ENCODE data around the gene VPS26B. TPM values are rescaled to one million over a fixed set of nuclear protein-coding genes. Genes with fewer than 3 reads are reported as not detected.
A peak's percentile ranks its signal among the peaks of the same experiment; 100 is the strongest.
"Not testable (repeated sequence)": the region's sequence is repeated elsewhere in the genome, so short reads cannot be mapped to it uniquely, and the experiment has no call there.

The VPS26B gene
- 33.2 TPM for total RNA-seq

DNA sequence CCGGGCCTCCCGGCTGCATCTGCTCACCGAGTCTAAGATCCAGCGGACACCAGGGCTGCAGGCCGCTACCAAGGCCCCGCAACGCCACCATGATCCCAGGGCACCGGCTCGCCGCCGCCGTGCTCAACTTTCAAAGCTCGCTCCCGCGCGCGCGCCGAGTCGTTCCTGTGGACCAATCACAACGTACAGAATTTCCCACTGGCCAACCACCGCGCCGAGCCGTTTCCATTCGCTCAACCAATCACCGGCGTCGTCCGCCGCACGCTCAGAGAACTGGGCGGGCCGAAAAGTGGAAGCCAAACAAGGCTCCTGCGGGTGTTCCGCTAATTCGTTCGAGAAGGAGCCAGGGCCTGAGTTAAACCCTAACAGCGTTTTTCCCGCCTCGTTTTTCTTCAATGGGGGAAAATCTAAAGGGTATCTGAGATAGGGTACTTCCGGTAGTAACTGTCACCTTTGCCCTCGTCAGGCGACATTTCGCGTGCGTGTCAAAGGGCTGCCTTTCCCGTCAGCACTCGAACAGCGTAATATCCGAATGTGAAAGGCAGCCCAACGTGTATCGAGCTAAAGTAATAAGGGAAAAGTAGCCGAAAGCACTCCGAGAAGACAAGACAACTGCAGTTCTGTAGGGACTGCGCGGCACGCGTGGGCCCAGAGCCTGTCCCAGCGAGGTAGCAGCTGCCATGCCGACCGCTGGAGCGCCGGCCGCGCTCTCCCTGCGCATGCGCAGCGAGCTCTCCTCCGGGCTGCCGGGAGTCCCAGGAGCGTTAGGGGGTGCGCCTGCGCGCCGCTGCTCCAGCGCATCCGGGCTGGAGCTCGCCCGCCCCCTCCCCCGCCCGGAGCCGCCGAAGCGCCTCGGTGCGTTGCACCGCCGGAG, at the start of gene VPS26B, which contains the start of gene NCAPD3:
Gene VPS26B, plus strand, starts transcription at position 836 of the 874 bp plus-strand sequence. CDS start 452 bp downstream, outside the sequence.
Gene NCAPD3, minus strand, starts transcription at position 132 of the 874 bp plus-strand sequence. Its CDS starts 41 bp downstream, at position 91.
- peak; percentile 97 for DNase-seq

DNA sequence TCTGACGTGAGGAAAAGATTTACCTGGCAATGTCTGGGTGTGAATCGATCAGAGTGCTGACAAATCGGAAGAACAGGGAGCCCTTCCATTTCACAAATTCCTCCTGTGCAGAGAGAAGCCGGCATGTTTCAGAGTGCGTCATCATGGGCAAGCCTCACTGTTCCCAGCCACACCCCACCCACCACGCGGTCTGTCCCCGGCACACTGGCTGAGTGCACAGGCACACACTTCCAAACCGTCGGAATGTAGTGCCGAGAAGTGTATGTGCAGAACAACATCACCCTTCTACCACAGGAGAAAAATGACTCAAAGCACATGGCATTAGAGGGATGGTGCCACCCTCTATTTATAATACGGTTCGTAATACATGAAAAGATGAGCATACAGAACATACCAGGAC, 48.2 kb upstream of the VPS26B start:
- DNase-seq = no peak

DNA sequence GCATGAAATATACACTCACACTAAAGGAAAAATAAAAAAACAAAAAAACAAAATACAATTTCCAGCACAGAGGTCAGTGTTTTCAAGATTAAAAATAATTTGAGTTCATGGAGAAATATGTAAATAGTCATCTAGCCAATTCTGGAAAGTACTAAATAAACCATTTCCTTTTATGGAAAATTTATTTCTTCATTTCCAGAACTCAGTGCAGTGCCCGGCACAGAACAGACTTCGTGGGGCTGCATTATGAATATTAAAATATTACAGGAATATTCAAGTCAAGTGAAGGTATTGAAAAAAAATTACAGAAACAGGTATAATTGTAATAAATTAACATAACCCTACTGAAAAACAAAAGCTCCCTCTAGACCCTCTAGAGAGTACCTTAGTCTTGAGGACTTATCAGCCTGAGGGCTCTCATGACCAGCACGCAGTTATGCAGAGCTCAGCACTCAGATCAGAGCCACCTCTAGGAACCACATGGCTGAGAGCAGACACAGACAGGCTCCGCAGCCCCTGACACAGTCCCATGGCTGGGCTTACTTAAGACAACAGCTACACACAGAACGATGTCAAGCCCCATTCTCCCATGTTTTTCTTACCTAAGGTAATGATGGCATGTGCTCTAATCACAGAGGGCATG, 46.3 kb upstream of the VPS26B start:
- no peak for DNase-seq

DNA sequence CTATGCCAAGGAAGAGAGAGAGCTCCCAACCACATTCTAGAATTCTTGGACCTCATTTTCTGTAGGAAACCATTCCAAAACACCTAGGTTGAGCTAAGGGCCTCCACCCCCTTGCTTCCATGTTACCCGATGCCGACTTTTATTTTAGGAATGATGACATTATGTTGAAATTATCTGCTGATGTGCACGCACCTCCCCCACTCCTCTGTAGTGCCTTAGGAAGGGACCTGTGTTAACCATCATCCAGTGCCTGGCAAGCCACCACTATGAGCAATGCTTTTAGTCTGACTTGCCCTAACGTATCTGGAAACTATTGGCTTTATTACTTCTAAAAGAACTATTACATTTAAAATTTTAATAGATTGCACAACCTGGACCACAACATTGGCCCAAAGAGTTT, 42.8 kb upstream of the VPS26B start:
- DNase-seq = no peak

DNA sequence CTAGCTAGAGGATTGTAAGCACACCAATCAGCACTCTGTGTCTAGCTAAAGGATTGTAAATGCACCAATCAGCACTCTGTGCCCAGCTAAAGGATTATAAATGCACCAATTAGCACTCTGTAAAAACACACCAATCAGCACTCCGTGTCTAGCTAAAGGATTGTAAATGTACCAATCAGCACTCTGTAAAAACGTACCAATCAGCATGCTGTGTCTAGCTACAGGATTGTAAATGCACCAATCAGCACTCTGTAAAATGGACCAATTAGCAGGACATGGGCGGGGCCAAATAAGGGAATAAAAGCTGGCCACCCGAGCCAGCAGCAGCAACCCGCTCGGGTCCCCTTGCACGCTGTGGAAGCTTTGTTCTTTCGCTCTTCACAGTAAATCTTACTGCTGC, 36.4 kb upstream of the VPS26B start:
- not testable (repeated sequence) for DNase-seq

DNA sequence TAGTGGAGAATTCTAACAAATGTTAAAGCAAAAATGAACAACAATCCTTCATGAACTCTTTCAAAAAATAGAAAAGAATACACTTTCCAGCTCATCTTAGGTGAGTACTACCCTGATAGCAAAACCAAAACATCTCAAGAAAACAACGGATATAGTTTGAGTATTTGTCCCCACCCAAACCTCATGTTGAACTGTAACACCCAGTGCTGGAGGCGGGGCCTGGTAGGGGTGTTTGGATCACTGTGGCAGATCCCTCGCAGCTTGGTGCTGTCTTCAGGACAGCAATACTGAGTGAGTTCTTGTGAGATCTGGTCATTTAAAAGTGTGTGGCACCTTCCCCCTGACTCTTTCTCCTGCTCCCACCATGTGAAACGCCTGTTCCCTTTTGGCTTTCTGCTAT, 27.7 kb upstream of the VPS26B start:
- DNase-seq = no peak

DNA sequence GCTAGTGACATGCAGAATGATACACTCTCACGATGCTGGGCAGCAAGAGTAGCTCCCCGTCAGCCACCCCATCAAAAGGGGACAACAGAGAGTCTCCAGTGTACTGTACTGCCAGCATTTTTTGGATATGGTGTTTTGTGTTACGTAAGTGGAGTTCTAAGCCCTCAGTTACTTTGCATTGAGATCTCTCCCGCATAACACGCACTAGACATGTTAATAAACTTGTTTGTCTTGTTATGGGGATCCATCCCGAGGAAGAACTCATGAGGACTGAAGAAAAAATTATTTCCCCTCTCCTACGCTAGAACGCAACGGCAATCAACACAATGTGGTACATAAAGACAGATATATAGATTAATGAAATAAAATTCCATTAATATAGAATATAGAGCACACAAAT, 24.9 kb upstream of the VPS26B start:
- no peak for DNase-seq

DNA sequence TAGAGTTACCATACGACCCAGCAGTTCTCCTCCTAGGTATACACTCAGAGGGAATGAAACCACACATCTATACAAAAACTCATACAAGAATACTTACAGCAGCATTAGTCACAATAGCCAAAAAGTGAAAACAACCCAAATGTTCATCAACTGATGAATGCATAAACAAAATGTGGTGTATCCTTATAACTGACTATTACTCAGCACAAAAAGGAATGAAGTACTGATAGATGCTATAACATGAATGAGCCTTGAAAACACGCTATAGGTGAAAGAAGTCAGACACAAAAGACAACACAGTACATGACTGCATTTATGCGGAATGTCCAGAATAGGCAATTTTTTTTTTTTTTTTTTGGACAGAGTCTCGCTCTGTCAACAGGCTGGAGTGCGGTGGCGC, 23.8 kb upstream of the VPS26B start:
- no peak for DNase-seq

DNA sequence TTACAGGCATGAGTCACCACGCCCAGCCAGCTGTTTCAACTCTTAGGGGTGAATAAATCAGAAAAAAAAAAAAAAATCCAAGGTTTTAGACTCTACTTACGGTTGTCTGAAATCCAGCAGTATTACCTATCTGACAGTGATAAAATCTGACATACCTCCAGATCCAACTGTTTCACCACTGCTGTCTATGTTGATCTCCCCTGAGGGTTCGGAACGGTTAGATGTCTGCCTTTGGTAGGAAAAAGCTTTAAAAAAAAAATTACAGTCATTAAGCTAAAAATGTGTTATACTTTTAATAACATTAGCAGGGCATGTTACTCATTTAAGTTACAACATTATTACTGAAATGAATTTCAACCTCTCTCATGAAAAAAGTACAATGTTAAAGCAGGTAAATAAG, 21.8 kb upstream of the VPS26B start:
- DNase-seq = no peak

DNA sequence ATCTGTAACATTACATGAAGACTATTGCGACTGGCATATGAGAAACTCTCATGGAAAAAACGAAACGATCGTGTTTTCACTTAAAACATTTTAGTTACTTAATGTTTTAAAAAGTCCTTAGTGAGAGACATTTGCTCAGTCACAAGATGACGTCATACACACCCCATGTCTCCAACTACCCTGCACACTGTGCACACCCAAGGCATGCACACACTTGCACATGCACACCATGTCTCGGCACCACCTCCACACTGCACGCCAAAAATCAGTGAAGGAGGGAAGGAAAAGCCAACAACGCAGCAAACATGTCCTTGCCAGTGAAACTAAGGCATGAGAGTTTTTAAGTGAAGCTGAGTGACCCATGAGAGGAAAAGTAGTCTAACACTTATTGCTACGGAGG, 18.7 kb upstream of the VPS26B start:
- no peak for DNase-seq

DNA sequence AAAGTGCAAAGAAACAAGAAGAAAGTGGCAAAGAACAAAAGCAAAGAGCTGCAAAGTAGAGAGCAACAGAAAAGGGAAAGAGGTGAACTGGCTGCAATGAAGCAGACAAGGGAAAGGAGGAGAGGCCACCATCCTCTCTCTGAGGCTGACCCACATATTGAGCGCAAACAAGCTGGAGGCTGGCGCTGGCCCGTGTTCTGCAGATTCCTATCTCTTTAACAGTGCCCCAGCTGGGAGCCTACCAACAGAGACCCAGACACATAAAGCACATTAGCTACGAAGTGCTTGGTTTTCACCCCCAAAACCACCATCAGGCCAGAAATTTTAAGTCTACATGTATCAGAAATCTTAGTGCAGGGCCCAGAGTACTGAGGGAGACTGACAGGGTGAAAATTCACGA, 18.3 kb upstream of the VPS26B start:
- DNase-seq = no peak

DNA sequence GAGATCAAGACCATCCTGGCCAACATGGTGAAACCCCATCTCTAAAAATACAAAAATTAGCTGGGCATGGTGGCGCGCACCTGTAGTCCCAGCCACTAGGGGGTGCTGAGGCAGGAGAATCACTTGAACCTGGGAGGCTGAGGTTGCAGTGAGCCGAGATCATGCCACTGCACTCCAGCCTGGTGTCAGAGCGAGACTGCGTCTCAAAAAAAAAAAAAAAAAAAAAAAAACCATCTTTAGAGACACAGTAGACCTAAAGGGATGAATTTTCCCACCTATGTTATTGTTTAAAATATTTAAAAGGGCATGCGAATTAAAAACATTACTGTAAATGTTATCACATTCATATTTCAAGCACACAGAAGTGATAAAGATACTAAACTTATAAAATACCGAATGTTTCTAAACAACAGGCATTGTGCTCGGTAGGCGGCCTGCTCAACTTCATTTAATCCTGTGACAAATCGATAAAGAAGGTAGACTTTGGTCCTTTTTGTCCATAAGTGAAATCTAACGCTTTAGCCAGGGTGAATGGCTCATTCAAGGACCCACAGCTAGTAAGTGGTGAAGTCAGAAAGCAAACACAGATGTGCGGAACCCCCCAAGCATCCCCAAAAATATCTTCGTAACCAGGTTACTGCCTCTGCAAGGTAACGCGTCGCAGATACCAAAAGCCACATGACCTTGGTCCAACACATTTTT, 16.8 kb upstream of the VPS26B start:
- DNase-seq = no peak

DNA sequence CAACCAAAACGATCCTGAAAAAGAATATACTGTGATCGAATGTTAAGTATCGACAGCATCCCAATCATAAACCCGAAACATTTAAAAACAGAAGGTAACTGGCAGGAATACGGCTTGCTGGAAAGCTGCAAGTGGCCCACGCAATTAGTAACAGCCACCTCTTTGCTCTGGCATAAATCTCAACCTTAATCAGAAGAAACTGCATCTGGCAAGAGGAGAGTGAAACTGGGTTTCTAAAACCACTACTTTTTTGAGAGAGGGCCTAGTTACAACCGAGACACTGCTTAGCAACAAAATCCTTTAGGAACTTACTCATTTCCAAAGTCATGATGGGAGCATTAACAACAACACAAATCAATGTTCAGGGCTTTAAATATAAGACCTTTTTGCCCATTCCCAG, 8.6 kb upstream of the VPS26B start:
- no peak for DNase-seq

DNA sequence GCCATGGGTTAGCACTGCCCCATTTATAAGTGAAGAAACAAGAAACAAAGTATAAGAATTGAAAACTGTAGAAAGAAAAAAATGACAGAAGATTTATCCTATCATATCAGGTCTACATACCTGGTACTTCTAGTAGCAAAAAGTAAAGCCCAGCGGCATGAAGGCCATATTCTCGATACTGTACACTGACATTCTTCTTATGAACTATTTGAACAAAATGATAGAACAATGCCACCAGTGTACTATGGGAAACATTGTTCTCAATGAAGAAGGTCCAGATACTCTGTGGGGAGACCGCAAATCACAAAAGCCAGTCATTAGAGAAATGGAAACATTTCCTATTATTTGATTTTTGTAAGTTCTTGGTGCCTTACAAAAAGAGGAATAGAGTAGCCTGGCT, 7.7 kb upstream of the VPS26B start:
- DNase-seq = no peak

DNA sequence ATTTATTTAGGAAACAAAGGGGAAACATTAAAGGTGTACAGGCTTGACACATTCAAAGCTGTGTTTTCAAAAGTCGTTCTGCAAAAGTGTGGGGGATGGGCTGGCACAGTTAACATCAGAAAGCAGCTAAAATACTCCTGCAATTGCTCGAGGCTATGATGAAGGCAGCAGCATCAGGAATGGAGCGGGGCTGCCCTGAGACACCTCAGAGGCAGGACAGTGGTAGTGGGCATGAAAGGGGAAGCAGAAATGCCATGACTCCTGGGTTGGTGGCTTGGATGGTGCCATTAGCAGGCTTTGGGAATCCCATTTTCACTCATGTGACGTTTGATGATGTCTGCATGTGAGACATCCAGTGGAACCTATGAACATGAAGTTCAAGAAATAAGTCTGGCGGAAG, 1.4 kb upstream of the VPS26B start:
- DNase-seq = no peak

DNA sequence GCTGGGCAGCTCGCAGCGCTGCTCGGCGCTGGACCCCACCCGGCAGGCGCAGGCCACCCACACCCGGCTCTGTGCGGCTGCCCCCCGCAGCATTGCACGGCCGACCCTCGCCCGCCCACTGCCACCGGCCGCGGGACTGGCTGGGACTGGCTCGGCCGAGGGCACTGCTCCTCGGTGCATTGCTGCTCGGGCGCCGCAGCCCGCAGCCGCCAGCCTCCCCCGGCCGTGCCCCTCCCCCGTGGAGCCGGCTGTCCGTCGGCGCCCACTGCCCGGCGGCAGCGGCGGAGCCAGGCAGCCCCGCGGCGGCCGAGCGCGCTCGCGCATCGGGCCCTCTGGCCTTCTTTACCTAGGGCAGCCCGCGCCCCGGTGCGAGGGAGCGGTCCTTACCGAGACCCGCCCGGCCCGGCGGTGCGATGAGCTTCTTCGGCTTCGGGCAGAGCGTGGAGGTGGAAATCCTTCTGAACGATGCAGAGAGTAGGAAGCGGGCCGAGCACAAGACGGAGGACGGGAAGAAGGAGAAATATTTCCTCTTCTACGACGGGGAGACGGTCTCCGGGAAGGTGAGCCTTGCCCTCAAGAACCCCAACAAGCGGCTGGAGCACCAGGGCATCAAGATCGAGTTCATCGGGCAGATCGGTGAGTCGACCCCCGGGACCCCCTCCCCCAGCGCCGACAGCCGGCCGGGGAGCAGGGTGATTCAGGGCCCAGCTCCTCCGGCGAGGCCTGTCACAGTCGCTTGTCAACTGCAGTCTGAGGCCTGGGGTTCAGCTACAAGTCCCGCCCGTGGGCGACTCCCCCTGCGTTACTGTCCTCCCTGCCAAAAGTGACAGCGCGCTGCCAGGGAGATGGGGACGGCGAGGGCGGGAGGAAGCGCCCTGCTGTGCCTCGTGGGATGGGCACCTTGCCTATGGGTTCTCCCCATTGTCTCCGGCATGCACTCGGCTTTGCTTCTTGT, 516 bp downstream of the VPS26B start:
- DNase-seq = peak; percentile 5

DNA sequence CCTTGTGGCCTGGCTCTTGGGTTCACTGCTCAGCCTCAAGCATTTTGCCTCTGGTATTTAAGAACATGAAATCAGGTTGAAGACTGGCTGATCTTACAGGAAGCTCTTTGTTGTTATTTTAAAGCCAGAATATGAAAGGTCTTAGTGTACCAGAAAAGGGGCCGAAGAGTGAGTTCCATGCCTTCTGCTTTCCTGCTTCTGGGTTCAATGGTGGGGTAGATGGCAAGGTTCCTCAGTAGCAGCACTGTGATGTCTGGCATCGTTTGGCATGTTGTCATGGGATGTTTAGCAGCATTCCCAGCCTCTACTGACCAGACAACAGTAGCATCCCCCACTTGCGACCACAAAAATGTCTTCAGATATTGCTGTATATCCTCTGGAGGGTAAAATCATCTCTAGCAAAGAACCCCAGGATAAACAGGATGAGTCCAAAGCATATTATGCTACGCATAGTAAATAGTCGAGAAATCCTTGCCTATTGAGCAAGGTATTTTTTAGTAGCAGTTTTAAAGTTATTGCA, 2.4 kb downstream of the VPS26B start:
- DNase-seq = no peak

DNA sequence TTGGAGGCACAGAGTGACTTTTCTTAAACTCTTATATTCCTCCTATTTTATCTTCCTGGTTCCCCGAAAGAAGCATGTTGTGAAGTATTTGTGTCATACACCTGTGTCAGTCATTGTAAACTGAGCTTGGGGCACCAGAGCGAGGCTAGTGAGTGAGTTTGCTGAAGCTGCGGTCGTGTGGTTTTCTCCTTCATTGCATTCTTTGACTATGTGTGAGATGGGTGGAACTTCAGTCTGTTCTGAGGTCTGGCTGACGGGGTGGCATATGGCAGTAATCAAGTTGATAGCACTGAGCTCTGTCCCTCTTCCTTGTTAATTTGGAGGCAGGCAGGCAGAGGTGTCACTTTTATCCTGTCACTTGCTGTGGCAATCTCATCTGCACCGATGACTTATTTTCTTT, 4.2 kb downstream of the VPS26B start:
- DNase-seq = no peak

DNA sequence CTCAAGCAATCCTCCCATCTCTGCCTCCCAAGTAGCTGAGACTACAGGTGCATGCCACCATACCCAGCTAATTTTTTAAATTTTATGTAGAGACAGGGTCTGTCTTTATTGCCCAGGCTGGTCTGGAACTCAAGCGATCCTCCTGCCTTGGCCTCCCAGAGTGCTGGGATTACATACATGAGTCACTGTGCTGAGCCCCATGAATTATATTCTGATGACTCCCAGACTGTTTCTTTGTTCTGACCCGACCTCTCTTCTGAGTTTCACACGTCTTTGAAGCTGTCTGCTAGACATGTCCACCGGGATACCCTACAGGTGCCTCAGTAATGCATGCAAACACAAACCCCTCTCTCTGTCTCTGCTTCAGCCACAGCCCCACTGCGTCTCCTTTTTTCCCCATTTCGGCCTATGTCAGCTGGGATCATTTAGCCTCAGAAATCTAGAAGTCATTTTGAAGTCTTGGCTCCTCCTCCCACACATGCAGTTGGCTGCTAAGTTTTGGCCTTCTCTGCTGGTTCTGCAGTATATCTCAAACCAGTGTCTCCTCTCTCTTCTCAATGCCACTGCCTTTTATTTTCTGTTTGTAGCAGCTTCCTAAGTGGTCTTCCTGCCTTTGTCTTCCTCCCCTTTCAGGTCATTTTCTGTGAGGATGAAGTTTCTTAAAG, 4.8 kb downstream of the VPS26B start:
- peak; percentile 13 for DNase-seq

DNA sequence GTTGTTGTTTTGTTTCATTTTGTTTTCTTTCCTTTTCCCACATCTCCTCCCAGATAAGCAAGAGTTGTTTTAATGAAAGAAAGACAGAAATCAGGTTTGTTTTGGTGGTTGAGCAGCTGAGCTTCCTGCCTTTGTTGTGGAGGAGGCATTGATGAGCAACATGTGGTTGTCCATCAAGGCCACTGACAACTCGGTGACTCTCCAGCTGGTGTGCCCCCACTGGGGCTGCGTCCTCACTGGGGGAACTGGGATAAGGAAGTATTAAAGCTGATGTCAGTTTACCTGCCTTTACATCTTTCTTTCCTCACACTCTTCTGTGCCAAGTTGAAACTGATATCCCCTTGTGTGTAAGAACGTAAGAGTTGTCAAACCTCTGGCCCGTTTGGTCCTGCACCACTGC, 5.9 kb downstream of the VPS26B start:
- DNase-seq = no peak
